22Rv1 (cell line): ENCODE measurements around the gene FCSK.

ENCODE experiments used
- ZFX ChIP-seq: fragments of 450-650 bp; IDR thresholded peaks from 2 replicates; pipeline ENCODE4 v1.6.1; 2017; ENCODE audit warnings: antibody characterized with exemption, borderline replicate concordance
- TF ChIP-seq, protein P1 (sequence below): fragments of 450-650 bp; IDR thresholded peaks from 2 replicates; pipeline ENCODE4 v1.5.1; 2017; ENCODE audit warnings: mild to moderate bottlenecking

DNA sequence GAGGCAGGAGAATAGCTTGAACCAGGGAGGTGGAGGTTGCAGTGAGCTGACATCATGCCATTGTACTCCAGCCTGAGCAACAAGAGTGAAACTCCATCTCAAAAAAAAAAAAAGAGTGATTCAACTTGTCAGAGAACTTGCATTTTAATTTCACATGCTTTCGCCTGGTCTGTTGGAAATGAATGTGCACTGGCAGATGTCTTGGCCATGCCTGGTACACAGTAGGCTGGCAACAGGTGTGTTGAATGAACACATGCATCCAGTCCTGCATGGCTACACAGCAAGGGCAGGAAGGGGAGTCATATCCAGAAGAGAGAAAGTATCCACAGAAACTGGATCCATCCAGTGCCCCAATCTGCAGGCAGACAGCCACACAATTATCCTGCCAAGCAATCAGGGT is 57.4 kb downstream of the FCSK start:
- TF ChIP-seq, protein P1, sequence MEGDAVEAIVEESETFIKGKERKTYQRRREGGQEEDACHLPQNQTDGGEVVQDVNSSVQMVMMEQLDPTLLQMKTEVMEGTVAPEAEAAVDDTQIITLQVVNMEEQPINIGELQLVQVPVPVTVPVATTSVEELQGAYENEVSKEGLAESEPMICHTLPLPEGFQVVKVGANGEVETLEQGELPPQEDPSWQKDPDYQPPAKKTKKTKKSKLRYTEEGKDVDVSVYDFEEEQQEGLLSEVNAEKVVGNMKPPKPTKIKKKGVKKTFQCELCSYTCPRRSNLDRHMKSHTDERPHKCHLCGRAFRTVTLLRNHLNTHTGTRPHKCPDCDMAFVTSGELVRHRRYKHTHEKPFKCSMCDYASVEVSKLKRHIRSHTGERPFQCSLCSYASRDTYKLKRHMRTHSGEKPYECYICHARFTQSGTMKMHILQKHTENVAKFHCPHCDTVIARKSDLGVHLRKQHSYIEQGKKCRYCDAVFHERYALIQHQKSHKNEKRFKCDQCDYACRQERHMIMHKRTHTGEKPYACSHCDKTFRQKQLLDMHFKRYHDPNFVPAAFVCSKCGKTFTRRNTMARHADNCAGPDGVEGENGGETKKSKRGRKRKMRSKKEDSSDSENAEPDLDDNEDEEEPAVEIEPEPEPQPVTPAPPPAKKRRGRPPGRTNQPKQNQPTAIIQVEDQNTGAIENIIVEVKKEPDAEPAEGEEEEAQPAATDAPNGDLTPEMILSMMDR: no peak
- no peak for TF ChIP-seq ZFX
